ENCODE results near the gene DRG2. TPM values are rescaled to one million over a fixed set of nuclear protein-coding genes. Genes with fewer than 3 reads are reported as not detected.

The DRG2 gene
- total and polyA plus RNA-seq, 2 of the 13 experiments (the other 11 are each of a cell fraction or from before 2014, with no cell fraction given): 20.1 to 26.6 TPM

GRCh38 chr17:18087610-18088491 lies at the start of gene DRG2 (continued):
- TF ChIP-seq ZNF280D (CRISPR knock-in tag; IDR thresholded peaks at IDR 0.05) (peak; percentile 83; the same call in 1 of the 2 replicates), MXD1 (CRISPR knock-in tag; IDR thresholded peaks at IDR 0.05) (peak; percentile 88; the same call in 1 of the 2 replicates), ZNF501 (CRISPR knock-in tag; IDR thresholded peaks at IDR 0.05) (peak; percentile 94), SMAD9 (CRISPR knock-in tag; IDR thresholded peaks at IDR 0.05) (no peak), ZNF597 (CRISPR knock-in tag; IDR thresholded peaks at IDR 0.05) (no peak), AFF4 (CRISPR knock-in tag; IDR thresholded peaks at IDR 0.05) (no peak), SRF (IDR thresholded peaks at IDR 0.05; ENCODE audit: low read depth, low read length) (no peak; the same call in 1 of the 2 replicates), ZKSCAN5 (CRISPR knock-in tag; IDR thresholded peaks at IDR 0.05) (no peak), ZNF670 (CRISPR knock-in tag; IDR thresholded peaks at IDR 0.05; ENCODE audit: borderline replicate concordance) (no peak), MLXIP (CRISPR knock-in tag; IDR thresholded peaks at IDR 0.05; ENCODE audit: borderline replicate concordance) (no peak), ZNF337 (CRISPR knock-in tag; IDR thresholded peaks at IDR 0.05; ENCODE audit: borderline replicate concordance, low read depth) (peak; percentile 88; the same call in 1 of the 2 replicates), ZSCAN5A (CRISPR knock-in tag; IDR thresholded peaks at IDR 0.05; ENCODE audit: borderline replicate concordance) (no peak)

All from HepG2 (cell line).